NK-92 (cell line): ENCODE data around the gene NCSTN.

ENCODE experiments used
- DNase-seq: peaks from one replicate; lab custom pipeline; 2025; ENCODE audit not compliant: unreplicated experiment; lab: John Stamatoyannopoulos, UW

NCSTN gene

DNA sequence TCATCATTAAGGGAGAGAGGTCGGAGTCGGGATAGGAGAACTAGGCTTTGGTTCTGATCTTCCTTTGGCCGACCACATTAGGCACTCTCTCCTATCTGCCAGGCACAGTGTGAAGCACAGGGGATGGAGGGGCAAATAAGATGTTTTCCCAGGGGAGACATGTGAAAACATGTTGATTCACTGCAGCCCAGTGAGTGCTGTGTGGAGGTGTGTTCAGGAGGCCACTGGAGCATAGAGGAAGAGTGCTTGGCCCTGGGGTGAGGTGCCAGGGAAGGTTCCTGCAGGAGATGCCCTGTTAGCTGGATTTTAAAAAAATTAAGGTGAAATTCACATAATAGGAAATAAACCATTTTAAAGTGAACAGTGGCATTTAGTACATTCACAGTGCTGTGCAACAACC is 60.9 kb downstream of the NCSTN start:
- no peak for DNase-seq

GRCh38 chr1:160405331-160405877 is 62.2 kb downstream of the NCSTN start:
- DNase-seq, result no peak

DNA sequence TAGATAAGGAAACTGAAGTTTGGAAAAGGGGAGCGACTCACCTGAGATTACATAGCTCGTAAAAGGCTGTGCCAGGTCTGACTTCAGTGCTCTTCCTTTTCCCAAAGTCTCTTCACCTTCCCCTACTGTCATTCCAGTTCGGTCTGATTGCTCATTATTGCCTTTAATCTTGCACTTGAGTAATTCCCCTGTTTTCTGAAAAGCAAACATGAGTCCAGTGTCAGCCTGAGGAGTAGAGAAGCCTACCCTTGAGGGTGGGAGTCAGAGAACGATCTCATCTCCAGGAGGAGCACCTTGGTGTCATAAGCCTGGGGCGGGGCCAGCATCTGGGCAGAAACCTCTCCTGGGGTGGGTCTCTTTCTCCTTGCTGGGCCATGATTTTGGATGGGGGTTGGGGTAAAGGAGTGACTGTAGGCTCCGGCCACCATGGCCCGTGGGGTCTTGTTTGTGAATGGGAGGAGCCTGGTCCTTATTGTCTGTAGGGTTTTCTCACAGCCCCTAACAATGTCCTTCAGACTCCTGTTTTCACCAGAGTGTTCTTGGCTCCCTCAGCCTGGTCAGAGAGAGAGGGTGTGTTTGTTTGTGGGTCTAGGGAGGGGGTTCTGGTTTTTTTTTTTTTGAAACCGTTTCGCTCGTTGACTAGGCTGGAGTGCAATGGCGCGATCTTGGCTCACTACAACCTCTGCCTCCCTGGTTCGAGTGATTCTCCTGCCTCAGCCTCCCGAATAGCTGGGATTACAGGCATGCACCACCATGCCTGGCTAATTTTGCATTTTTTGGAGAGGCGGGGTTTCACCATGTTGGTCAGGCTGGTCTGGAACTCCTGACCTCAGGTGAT is 63.2 kb downstream of the NCSTN start:
- no peak for DNase-seq

- no peak for DNase-seq
Observed at GRCh38 chr1:160407839-160408801, 64.9 kb downstream of the NCSTN start.
